Stimulated activated CD8-positive, alpha-beta memory T cell treated with anti-CD3 and anti-CD28 coated beads, Interleukin-4, amount 100 ng/mL, for 4 hours (primary cell): ENCODE results near the gene C1QL3.

Experiments used
- DNase-seq, 2 donors: peaks; one replicate each; pipeline ENCODE4 v3.0.0-alpha.2; 2020; ENCODE audit warnings: low read depth in 2 of 2, low spot score in 1 of 2

C1QL3 gene

DNA sequence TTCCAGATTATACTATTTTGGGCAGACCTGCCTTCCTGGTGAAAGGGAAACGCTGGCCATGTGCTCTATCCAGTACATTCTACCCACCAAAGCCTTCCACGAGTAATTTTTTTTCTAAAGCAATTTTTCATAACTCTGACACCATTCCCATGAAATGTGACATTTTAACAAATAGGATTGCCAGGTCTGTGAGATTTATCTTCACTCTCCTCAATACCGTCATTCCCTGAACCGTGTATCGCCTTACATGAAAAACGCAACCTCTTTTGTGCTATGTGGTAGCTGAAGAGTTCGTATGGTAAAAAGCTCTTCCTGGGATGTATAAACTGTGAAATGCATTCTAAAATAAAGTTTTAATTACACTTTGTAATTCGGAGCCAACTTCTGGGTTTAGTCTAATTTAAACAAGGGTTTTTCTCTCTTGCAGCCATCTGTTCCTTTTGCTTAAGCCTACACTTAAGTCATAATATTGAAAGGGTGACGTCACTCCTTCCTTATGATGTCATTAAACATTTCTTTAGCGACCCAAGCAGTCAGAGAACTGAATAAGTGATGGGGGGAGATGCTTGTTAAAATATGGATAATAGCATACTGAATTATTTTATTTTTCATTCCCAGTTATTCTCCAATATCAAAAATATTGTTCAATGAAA is 27.7 kb downstream of the C1QL3 start:
- no peak for DNase-seq

DNA sequence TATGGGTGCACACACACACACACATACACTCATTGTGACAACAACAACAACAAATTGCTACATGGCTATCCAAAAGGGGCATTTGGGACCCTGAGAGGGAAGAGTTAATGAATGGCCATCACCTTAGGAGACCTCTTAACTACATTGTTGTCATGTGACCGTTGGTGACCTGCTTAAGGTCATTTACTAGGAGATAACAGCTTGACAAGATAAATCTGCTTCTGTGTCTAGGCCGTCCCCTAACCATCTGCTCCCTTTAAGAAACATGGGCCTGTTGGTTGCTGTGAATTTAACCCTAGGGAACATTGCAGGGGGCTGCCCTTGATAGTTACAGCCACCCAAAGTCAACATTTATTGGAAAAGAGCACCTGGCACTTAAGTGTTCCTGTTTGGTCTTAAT is 29.7 kb downstream of the C1QL3 start:
- DNase-seq = no peak

DNA sequence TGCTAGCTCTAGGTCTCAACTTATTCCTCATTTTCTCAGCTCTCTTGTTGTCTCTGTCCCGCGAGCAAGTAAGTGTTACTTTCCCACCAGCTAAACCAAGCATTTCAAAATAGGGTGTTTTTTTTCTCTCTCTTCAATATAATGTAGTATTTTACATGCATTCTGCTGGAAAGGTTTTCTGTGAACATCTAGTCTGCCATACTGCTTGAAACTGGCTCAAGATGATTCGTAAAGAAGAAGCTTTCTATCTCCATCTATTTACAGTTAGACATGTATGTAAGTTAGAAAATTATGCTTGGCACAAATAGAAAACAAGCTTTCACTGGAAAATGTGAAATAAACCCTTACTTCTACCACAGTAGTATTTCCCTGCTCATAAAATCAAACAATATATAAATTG is 31.2 kb downstream of the C1QL3 start:
- no peak for DNase-seq

DNA sequence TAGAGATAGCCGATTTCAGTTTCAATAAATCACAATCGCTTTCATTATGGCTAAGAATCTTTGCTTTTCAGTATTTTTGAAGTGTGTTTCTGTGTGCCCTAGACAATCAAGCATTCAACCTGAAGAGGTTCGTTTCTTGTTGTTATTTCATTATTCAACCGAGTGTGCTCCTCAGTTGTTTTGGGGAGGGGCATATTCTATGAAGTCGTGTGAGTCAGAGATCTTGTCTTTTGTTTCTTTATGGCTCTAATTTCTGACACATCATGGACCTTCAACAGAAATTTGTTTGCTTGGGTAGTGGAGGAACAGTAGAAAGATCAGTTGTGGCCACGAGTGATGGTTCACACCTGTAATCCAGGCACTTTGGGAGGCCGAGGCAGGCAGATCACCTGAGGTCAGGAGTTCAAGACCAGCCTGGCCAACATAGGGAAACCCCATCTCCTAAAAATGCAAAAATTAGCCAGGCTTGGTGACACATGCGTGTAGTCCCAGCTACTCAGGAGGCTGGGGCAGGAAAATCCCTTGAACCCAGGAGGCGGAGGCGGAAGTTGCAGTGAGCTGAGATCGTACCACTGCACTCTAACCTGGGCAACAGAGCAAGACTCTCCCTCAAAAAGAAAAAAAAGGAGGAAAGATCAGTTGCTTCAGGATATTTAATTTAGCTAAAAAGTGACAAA is 38.3 kb downstream of the C1QL3 start:
- DNase-seq = no peak

DNA sequence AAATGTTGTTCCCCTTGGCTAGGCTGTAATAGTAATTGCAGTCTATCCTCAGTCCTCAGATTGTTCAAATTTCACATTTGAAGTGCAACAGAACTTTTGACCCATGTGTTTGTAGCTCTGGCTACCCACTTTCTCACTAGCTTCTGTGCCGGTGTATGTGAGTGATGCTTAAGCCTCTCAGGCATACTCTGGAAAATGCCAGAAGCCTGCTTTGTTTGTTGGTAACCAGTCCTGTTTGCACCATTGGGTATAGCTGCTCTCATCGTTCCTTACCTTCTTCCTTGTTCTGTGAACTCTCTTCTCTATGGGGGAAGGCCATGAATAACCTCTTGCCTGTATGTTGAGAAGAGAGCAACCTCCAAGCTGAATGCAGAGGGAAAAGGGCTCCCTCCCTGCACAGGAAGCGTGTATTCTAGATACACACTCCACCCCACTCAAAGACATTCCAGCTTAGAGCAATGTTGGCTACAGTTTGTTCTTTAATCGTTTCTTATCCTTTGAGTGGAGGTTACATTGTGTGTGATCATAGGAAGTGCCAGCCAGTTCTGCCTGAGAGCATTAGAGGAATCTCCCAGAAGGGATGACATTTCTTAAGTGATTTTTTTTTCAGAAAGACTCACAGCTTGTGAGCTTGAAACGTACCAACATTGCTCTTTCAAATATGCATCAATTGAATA is 40.5 kb downstream of the C1QL3 start:
- no peak for DNase-seq

DNA sequence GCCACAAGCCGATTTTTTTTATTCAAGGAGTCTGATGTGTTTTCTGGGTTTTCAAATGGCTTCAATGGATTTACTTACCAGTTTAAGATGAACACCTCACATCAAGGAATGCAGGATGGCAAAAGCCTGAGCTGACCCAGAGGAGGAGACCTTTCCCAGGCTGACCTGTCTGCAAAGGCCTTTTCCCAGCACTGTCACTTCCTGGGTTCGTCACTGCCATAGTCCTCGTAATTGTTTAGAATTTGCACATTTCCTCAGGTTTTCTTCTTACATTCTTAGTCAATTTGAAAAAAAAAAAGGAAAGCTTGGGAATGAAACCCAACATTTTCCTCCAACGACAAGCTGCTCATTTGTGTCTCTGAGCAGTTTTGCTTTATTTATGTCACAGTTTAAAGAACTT is 42.9 kb downstream of the C1QL3 start:
- no peak for DNase-seq

DNA sequence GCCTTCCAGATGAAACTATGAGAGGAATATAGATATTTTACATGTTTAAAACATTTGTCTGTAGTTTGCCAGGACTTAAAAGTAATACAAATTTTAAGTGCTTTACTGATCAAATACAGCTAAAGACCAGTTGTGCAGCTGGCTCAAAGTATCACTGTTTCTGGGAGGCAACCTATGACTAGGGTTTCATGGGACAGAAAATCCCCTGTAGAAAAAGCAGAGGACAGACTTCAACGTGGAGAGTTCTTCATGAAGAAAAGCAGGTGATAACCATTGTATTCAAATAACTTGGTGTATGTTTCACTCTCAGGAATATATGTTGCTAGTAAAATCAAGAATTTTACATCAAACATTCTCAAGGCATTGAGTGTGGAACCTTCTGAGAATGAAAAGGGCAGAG is 43.9 kb downstream of the C1QL3 start:
- no peak for DNase-seq

DNA sequence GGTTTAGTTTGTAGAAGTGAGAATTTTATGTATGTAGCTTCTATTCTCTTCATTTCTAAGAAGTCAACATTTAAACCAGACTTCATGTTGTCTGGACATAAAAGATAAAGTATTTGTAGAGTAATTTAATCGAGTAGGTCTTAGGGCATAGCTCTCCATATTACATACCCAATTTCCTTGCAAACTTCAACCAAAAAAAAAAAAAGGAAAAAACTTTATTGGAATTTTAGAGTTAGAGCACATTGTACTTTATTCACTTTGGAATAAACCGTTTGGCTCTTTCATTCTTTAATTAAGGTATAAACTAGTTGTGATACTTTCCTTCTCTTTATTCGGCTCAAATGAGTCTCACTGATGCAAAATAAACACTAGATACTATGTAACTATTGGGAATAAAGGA is 48.9 kb downstream of the C1QL3 start:
- DNase-seq = no peak

DNA sequence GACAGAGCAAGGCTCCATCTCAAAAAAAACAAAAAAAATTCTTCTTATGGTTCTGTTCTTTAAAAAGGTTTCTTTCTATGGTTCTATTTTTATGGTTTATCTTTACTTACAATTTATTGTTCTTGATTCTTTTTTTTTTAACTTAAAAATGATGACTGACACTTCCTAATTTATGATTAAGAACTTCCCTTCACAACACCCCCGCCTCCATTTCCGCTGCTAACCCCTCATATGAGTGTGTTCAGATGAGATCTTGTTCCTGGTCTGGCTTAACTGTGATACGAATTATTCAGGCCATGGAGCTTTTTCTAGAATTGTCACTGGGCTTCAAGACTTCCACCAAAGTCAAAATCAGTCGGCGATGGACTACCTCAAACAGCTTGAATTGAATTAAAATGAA is 50.9 kb downstream of the C1QL3 start:
- peak; percentile 3 to 14 for DNase-seq

DNA sequence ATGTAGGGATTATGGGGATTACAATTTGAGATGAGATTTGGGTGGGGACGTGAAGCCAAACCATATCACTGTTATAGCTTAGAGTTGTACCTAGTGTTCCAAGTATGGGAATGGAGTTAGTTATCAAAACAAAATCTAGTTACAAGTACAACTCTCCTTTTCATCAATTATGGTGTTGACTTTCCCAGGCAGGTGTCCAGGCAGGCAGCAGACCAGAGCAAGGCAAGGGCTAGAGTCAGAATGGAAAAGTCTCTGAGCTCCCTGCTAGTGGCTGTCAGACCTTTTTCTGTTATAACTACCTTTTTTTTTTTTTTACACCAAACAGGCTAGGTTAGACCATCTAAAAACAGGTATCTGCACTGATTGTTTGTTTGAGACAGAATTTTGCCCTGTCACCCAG is 55.7 kb downstream of the C1QL3 start:
- DNase-seq = no peak
